HEK293 (cell line): ENCODE results near the gene THEM4.

Experiments used
- CTCF ChIA-PET: fragments of 350-600 bp; formaldehyde crosslinking; extraction: SDS; loops from one replicate; lab custom pipeline; 2021; ENCODE audit warnings: antibody characterized with exemption; lab: Yijun Ruan, JAX
- POLR2A ChIA-PET: fragments of 300-600 bp; formaldehyde crosslinking; extraction: SDS; loops from one replicate; lab custom pipeline; 2020; ENCODE audit warnings: antibody characterized with exemption, inconsistent platforms; lab: Yijun Ruan, JAX
- H3K27ac ChIP-seq: fragments of 200-500 bp; sonication (Bioruptor generic); 2 replicates; pipeline ENCODE4 v1.5.1; 2014; ENCODE audit warnings: low read depth, low read length, control low read depth, inconsistent platforms; ENCODE audit errors: extremely low read depth
- H3K36me3 ChIP-seq, 2 experiments: fragments of 200-500 bp in 1 of 2; sonication (Bioruptor generic) in 1 of 2; 1 replicate in 1 of 2; 2 replicates in 1 of 2; pipeline ENCODE4 v1.5.1; 2014 to 2017; ENCODE audit warnings: inconsistent platforms in 2 of 2, low read length in 2 of 2; ENCODE audit not compliant: control insufficient read depth in 2 of 2, insufficient read depth in 1 of 2
- H3K4me1 ChIP-seq: fragments of 200-500 bp; sonication (Bioruptor generic); 2 replicates; pipeline ENCODE4 v1.5.1; 2014; ENCODE audit warnings: mild to moderate bottlenecking, low read length, inconsistent platforms; ENCODE audit not compliant: control insufficient read depth, insufficient read depth
- H3K4me3 ChIP-seq: 2 replicates; pipeline ENCODE4 v1.5.1; 2011; ENCODE audit warnings: low read depth, mild to moderate bottlenecking, control low read depth, low read length, moderate library complexity
- H3K9me3 ChIP-seq: fragments of 200-500 bp; sonication (Bioruptor generic); 2 replicates; pipeline ENCODE4 v1.5.1; 2014; ENCODE audit warnings: low read depth, low read length, inconsistent platforms; ENCODE audit not compliant: control insufficient read depth, insufficient read depth
- FEZF1 ChIP-seq: fragments of 450-650 bp; formaldehyde crosslinking; IDR thresholded peaks from 2 replicates; pipeline ENCODE4 v1.5.1; 2016; ENCODE audit warnings: missing biosample characterization, missing genetic modification characterization
- GLIS1 ChIP-seq: fragments of 450-650 bp; formaldehyde crosslinking; IDR thresholded peaks from 2 replicates; pipeline ENCODE4 v1.5.1; 2016; ENCODE audit warnings: missing biosample characterization, missing genetic modification characterization
- KLF7 ChIP-seq: fragments of 450-650 bp; formaldehyde crosslinking; IDR thresholded peaks from 2 replicates; pipeline ENCODE4 v1.5.1; 2016; ENCODE audit warnings: missing biosample characterization, missing genetic modification characterization, borderline replicate concordance
- PRDM6 ChIP-seq: fragments of 450-650 bp; formaldehyde crosslinking; IDR thresholded peaks from 2 replicates; pipeline ENCODE4 v1.5.1; 2017; ENCODE audit warnings: missing biosample characterization, missing genetic modification characterization
- SETDB1 ChIP-seq: IDR thresholded peaks from one replicate; pipeline ENCODE4 v1.6.1; 2017; ENCODE audit warnings: mild to moderate bottlenecking, low read length, moderate library complexity, mixed read lengths; ENCODE audit not compliant: insufficient read length
- YY2 ChIP-seq: fragments of 450-650 bp; formaldehyde crosslinking; IDR thresholded peaks from 2 replicates; pipeline ENCODE4 v1.5.1; 2016; ENCODE audit warnings: missing biosample characterization, missing genetic modification characterization
- ZFP3 ChIP-seq: fragments of 450-650 bp; formaldehyde crosslinking; IDR thresholded peaks from 2 replicates; pipeline ENCODE4 v1.5.1; 2016; ENCODE audit warnings: low read depth, missing biosample characterization, missing genetic modification characterization
- ZNF10 ChIP-seq: fragments of 450-650 bp; formaldehyde crosslinking; IDR thresholded peaks from 2 replicates; pipeline ENCODE4 v1.5.1; 2017; ENCODE audit warnings: missing biosample characterization, missing genetic modification characterization
- ZNF16 ChIP-seq: fragments of 450-650 bp; formaldehyde crosslinking; IDR thresholded peaks from 2 replicates; pipeline ENCODE4 v1.5.1; 2016; ENCODE audit warnings: low read depth, missing biosample characterization, missing genetic modification characterization
- ZNF169 ChIP-seq: fragments of 450-650 bp; formaldehyde crosslinking; IDR thresholded peaks from 2 replicates; pipeline ENCODE4 v1.5.1; 2016; ENCODE audit warnings: missing biosample characterization, missing genetic modification characterization
- ZNF239 ChIP-seq: fragments of 450-650 bp; formaldehyde crosslinking; IDR thresholded peaks from 2 replicates; pipeline ENCODE4 v1.5.1; 2016; ENCODE audit warnings: missing biosample characterization, missing genetic modification characterization
- ZNF341 ChIP-seq: fragments of 450-650 bp; formaldehyde crosslinking; IDR thresholded peaks from 2 replicates; pipeline ENCODE4; 2016; ENCODE audit warnings: low read depth, missing biosample characterization, missing genetic modification characterization
- ZNF514 ChIP-seq: fragments of 450-650 bp; formaldehyde crosslinking; IDR thresholded peaks from 2 replicates; pipeline ENCODE4 v1.5.1; 2016; ENCODE audit warnings: missing biosample characterization, missing genetic modification characterization
- ZNF629 ChIP-seq: fragments of 450-650 bp; formaldehyde crosslinking; IDR thresholded peaks from 2 replicates; pipeline ENCODE4 v1.5.1; 2017; ENCODE audit warnings: missing biosample characterization, missing genetic modification characterization
- ZNF658 ChIP-seq: fragments of 450-650 bp; formaldehyde crosslinking; IDR thresholded peaks from 2 replicates; pipeline ENCODE4; 2016; ENCODE audit warnings: missing biosample characterization, missing genetic modification characterization
- ZNF664 ChIP-seq: fragments of 450-650 bp; formaldehyde crosslinking; IDR thresholded peaks from 2 replicates; pipeline ENCODE4 v1.5.1; 2016; ENCODE audit warnings: missing biosample characterization, missing genetic modification characterization
- ZNF707 ChIP-seq: fragments of 450-650 bp; formaldehyde crosslinking; IDR thresholded peaks from 2 replicates; pipeline ENCODE4 v1.5.1; 2016; ENCODE audit warnings: missing biosample characterization, missing genetic modification characterization
- ZNF76 ChIP-seq: fragments of 450-650 bp; formaldehyde crosslinking; IDR thresholded peaks from 2 replicates; pipeline ENCODE4; 2016; ENCODE audit warnings: low read depth, missing biosample characterization, missing genetic modification characterization, borderline replicate concordance
- ZSCAN16 ChIP-seq: fragments of 450-650 bp; formaldehyde crosslinking; IDR thresholded peaks from 2 replicates; pipeline ENCODE4 v1.5.1; 2016; ENCODE audit warnings: missing biosample characterization, missing genetic modification characterization
- TF ChIP-seq, protein P1 (sequence below): fragments of 450-650 bp; formaldehyde crosslinking; IDR thresholded peaks from 2 replicates; pipeline ENCODE4 v1.5.1; 2016; ENCODE audit warnings: missing biosample characterization, missing genetic modification characterization
- TF ChIP-seq, protein P2 (sequence below): fragments of 450-650 bp; formaldehyde crosslinking; IDR thresholded peaks from 2 replicates; pipeline ENCODE4 v1.5.1; 2017; ENCODE audit warnings: missing biosample characterization, missing genetic modification characterization

Gene THEM4

GRCh38 chr1:151942882-151943281 is 33.6 kb upstream of the THEM4 start:
- peaks cover 15% of the 10 kb centered on the region for H3K4me1 ChIP-seq
- POLR2A ChIA-PET = no interaction called here

GRCh38 chr1:151940541-151940940 is 31.2 kb upstream of the THEM4 start:
- Histone ChIP-seq H3K4me3 (no peak overlapping the region), H3K4me1 (peaks cover 17% of the 10 kb centered on the region), H3K36me3 (no peaks in the 10 kb centered on the region), H3K27ac (no peak overlapping the region), H3K9me3 (no peaks in the 10 kb centered on the region)
- CTCF ChIA-PET = interaction anchor here (1.3 to 14.8 kb wide), 2 partner anchors 56 to 61 kb away, joined by 4 to 301 read pairs; no protein-coding TSS in a partner anchor
- POLR2A ChIA-PET = no interaction called here
- TF ChIP-seq ZNF10 (tag by site-specific recombination) (no peak), ZFP3 (tag by site-specific recombination) (no peak), YY2 (tag by site-specific recombination) (no peak)

More at GRCh38 chr1:151942882-151943281, 33.6 kb upstream of the THEM4 start:
- no peaks in the 10 kb centered on the region for H3K36me3 ChIP-seq
- TF ChIP-seq, protein P1, sequence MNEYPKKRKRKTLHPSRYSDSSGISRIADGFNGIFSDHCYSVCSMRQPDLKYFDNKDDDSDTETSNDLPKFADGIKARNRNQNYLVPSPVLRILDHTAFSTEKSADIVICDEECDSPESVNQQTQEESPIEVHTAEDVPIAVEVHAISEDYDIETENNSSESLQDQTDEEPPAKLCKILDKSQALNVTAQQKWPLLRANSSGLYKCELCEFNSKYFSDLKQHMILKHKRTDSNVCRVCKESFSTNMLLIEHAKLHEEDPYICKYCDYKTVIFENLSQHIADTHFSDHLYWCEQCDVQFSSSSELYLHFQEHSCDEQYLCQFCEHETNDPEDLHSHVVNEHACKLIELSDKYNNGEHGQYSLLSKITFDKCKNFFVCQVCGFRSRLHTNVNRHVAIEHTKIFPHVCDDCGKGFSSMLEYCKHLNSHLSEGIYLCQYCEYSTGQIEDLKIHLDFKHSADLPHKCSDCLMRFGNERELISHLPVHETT (tag by site-specific recombination) = no peak
- TF ChIP-seq PRDM6 (tag by site-specific recombination) (0 out of 2 replicates have a peak, but pooled peaks have one; percentile 21), FEZF1 (0 out of 2 replicates have a peak, but pooled peaks have one; percentile 24)
- CTCF ChIA-PET = interaction anchor here (0.6 to 14.8 kb wide), 4 partner anchors 8 to 58 kb away, joined by 3 to 301 read pairs (median 4); no protein-coding TSS in a partner anchor
- no peak overlapping the region for H3K27ac ChIP-seq
- no peaks in the 10 kb centered on the region for H3K9me3 ChIP-seq
- no peak overlapping the region for H3K4me3 ChIP-seq

DNA sequence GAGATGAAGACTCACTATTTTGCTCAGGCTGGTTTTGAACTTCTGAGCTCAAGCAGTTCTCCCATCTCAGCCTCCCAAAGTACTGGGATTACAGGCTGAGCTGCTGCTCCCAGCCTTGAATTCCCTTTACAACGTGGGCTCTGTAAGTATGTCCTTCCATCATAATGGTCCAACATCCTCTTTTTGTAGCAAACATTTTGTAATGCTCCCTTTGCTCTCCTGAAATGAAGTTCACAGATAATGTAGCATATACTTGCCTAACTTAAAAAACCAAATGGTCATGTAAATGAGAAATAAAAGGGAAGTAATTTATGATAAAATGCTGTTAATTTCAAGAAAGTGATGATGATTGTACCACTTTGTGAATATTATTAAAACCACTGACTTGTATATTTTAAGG is 30.5 kb upstream of the THEM4 start:
- H3K27ac ChIP-seq = no peak overlapping the region
- CTCF ChIA-PET = interaction anchor here (0.7 to 14.8 kb wide), 5 partner anchors 9 to 61 kb away, joined by 3 to 301 read pairs (median 4); no protein-coding TSS in a partner anchor
- TF ChIP-seq ZNF664 (tag by site-specific recombination) = 0 out of 2 replicates have a peak, but pooled peaks have one; percentile 6
- TF ChIP-seq, protein P2, sequence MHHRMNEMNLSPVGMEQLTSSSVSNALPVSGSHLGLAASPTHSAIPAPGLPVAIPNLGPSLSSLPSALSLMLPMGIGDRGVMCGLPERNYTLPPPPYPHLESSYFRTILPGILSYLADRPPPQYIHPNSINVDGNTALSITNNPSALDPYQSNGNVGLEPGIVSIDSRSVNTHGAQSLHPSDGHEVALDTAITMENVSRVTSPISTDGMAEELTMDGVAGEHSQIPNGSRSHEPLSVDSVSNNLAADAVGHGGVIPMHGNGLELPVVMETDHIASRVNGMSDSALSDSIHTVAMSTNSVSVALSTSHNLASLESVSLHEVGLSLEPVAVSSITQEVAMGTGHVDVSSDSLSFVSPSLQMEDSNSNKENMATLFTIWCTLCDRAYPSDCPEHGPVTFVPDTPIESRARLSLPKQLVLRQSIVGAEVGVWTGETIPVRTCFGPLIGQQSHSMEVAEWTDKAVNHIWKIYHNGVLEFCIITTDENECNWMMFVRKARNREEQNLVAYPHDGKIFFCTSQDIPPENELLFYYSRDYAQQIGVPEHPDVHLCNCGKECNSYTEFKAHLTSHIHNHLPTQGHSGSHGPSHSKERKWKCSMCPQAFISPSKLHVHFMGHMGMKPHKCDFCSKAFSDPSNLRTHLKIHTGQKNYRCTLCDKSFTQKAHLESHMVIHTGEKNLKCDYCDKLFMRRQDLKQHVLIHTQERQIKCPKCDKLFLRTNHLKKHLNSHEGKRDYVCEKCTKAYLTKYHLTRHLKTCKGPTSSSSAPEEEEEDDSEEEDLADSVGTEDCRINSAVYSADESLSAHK (tag by site-specific recombination) = no peak
- peaks cover 11% of the 10 kb centered on the region for H3K4me1 ChIP-seq
- H3K9me3 ChIP-seq = no peaks in the 10 kb centered on the region
- no peak overlapping the region for H3K4me3 ChIP-seq
- POLR2A ChIA-PET = no interaction called here
- no peaks in the 10 kb centered on the region for H3K36me3 ChIP-seq

DNA sequence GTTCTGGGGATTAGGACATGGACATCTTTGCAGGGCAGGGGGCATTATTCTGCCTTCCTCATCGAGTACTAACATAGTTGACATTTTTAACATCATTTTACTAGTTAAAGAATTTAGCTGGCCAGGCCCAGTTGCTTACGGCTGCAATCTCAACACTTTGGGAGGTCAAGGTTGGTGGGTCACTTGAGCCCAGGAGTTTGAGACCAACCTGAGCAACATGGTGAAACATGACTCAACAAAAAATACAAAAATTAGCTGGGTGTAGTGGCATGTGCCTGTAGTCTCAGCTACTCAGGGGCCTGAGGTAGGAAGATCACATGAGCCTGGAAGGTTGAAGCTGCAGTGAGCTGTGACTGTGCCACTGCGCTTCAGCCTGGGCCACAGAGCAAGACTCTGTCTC is 29.8 kb upstream of the THEM4 start:
- H3K36me3 ChIP-seq = no peaks in the 10 kb centered on the region
- no peak overlapping the region for H3K4me3 ChIP-seq
- CTCF ChIA-PET = interaction anchor here (1.2 to 14.8 kb wide), 5 partner anchors 9 to 62 kb away, joined by 3 to 301 read pairs (median 8); no protein-coding TSS in a partner anchor
- no peaks in the 10 kb centered on the region for H3K9me3 ChIP-seq
- H3K4me1 ChIP-seq = peaks cover 8% of the 10 kb centered on the region; the same call in 1 of the 2 replicates
- H3K27ac ChIP-seq = no peak overlapping the region
- POLR2A ChIA-PET = no interaction called here
- TF ChIP-seq ZNF76 (tag by site-specific recombination) (no peak), ZNF239 (tag by site-specific recombination) (no peak), ZNF707 (tag by site-specific recombination) (no peak), ZNF169 (no peak), GLIS1 (tag by site-specific recombination) (no peak), ZNF341 (tag by site-specific recombination) (no peak), KLF7 (no peak), ZNF629 (tag by site-specific recombination) (no peak), SETDB1 (no peak), ZSCAN16 (tag by site-specific recombination) (no peak), ZNF16 (tag by site-specific recombination) (no peak), ZNF514 (tag by site-specific recombination) (no peak), PRDM6 (tag by site-specific recombination) (no peak), ZNF658 (tag by site-specific recombination) (no peak)
